Liver (tissue), 9 donors: ENCODE results near the gene PUS3. TPM values are rescaled to one million over a fixed set of nuclear protein-coding genes. Genes with fewer than 3 reads are reported as not detected.

Source experiments
- DNase-seq: peaks from one replicate; pipeline ENCODE4 v3.0.0-alpha.2; 2017; ENCODE audit warnings: low spot score
- H3K27ac ChIP-seq, 2 donors: one replicate each; pipeline ENCODE4 v1.7.0; 2013; ENCODE audit warnings: inconsistent platforms in 2 of 2, low read length in 2 of 2, control low read depth in 1 of 2, low read depth in 1 of 2, mild to moderate bottlenecking in 1 of 2
- H3K27me3 ChIP-seq, 4 donors: one replicate each; pipeline versions ENCODE4 v1.6.1 to v1.7.0; 2013; ENCODE audit warnings: low read length in 3 of 4, inconsistent platforms in 1 of 4, mild to moderate bottlenecking in 1 of 4, moderate library complexity in 1 of 4; ENCODE audit not compliant: control insufficient read depth in 4 of 4, insufficient read depth in 4 of 4
- H3K36me3 ChIP-seq, 4 donors: one replicate each; pipeline versions ENCODE4 v1.6.1 to v1.7.0; 2013; ENCODE audit warnings: low read length in 3 of 4, mild to moderate bottlenecking in 3 of 4, low read depth in 1 of 4, moderate library complexity in 1 of 4; ENCODE audit not compliant: control insufficient read depth in 4 of 4, insufficient read depth in 3 of 4
- H3K4me1 ChIP-seq, 4 donors: one replicate each; pipeline versions ENCODE4 v1.6.1 to v1.7.0; 2013; ENCODE audit warnings: low read length in 3 of 4, mild to moderate bottlenecking in 3 of 4, moderate library complexity in 1 of 4; ENCODE audit not compliant: control insufficient read depth in 4 of 4, insufficient read depth in 4 of 4
- H3K4me3 ChIP-seq, 3 donors: one replicate each; pipeline versions ENCODE4 v1.6.1 to v1.7.0; 2013; ENCODE audit warnings: low read length in 3 of 3, control low read depth in 1 of 3, low read depth in 1 of 3, mild to moderate bottlenecking in 1 of 3
- H3K9ac ChIP-seq, 2 donors: one replicate each; pipeline ENCODE4 v1.7.0; 2013; ENCODE audit warnings: low read length in 2 of 2, mild to moderate bottlenecking in 2 of 2, moderate library complexity in 2 of 2, control low read depth in 1 of 2, low read depth in 1 of 2
- H3K9me3 ChIP-seq, 4 donors: one replicate each; pipeline versions ENCODE4 v1.6.1 to v1.7.0; 2013; ENCODE audit warnings: low read length in 3 of 4; ENCODE audit not compliant: control insufficient read depth in 4 of 4
- ATF3 ChIP-seq: IDR thresholded peaks from 2 replicates; pipeline ENCODE4 v1.6.1; 2016; ENCODE audit warnings: antibody characterized with exemption
- CTCF ChIP-seq: fragments of 150-350 bp; IDR thresholded peaks from 2 replicates; pipeline ENCODE4 v1.5.1; 2017; ENCODE audit warnings: improper control_type of control experiment, low read depth, low read length; ENCODE audit not compliant: missing input control
- EGR1 ChIP-seq, 2 donors: IDR thresholded peaks; 2 replicates each; pipeline ENCODE4 v1.6.1; 2016 to 2018; ENCODE audit warnings: antibody characterized with exemption in 2 of 2, low read depth in 2 of 2
- FOXA1 ChIP-seq: IDR thresholded peaks from 2 replicates; pipeline ENCODE4 v1.6.1; 2016; ENCODE audit warnings: antibody characterized with exemption
- FOXA2 ChIP-seq: IDR thresholded peaks from 2 replicates; pipeline ENCODE4 v1.6.1; 2016; ENCODE audit warnings: antibody characterized with exemption
- GABPA ChIP-seq, 2 donors: IDR thresholded peaks in 1 of 2; conservative IDR thresholded peaks in 1 of 2; 2 replicates each; pipeline ENCODE4 v1.6.1; 2016; ENCODE audit warnings: antibody characterized with exemption in 2 of 2, mild to moderate bottlenecking in 1 of 2, moderate library complexity in 1 of 2
- HNF4A ChIP-seq, 2 donors: conservative IDR thresholded peaks; 2 replicates each; pipeline ENCODE4 v1.6.1; 2016; ENCODE audit warnings: antibody characterized with exemption in 2 of 2, mild to moderate bottlenecking in 2 of 2
- HNF4G ChIP-seq: IDR thresholded peaks from 2 replicates; pipeline ENCODE4 v1.6.1; 2016; ENCODE audit warnings: antibody characterized with exemption
- JUND ChIP-seq, 2 donors: IDR thresholded peaks; 2 replicates each; pipeline ENCODE4 v1.6.1; 2016; ENCODE audit warnings: antibody characterized with exemption in 2 of 2
- MAX ChIP-seq: IDR thresholded peaks from 2 replicates; pipeline ENCODE4 v1.6.1; 2016; ENCODE audit warnings: antibody characterized with exemption
- NR2F2 ChIP-seq: IDR thresholded peaks from 2 replicates; pipeline ENCODE4 v1.6.1; 2016; ENCODE audit warnings: antibody characterized with exemption
- RAD21 ChIP-seq, 2 donors: IDR thresholded peaks; 2 replicates each; pipeline ENCODE4 v1.6.1; 2016; ENCODE audit warnings: antibody characterized with exemption in 2 of 2, mild to moderate bottlenecking in 2 of 2
- RXRA ChIP-seq, 2 donors: IDR thresholded peaks; 2 replicates each; pipeline ENCODE4 v1.6.1; 2017 to 2018; ENCODE audit warnings: antibody characterized with exemption in 2 of 2, mild to moderate bottlenecking in 1 of 2
- SP1 ChIP-seq: IDR thresholded peaks from 2 replicates; pipeline ENCODE4 v1.6.1; 2018; ENCODE audit warnings: antibody characterized with exemption, mild to moderate bottlenecking
- TAF1 ChIP-seq: conservative IDR thresholded peaks from 2 replicates; pipeline ENCODE4 v1.6.1; 2016; ENCODE audit warnings: antibody characterized with exemption, mild to moderate bottlenecking
- YY1 ChIP-seq: IDR thresholded peaks from 2 replicates; pipeline ENCODE4 v1.6.1; 2016; ENCODE audit warnings: antibody characterized with exemption, mild to moderate bottlenecking
- WGBS: extraction: QIAGEN DNeasy Blood & Tissue Kit; methylation state at CpG from one replicate; pipeline ENCODE4 v1.1.7; 2013; 5-methylcytosine and 5-hydroxymethylcytosine counted together
- polyA plus RNA-seq, 2 donors: library from polyadenylated mRNA; stranded (reverse) in 1 of 2; unstranded in 1 of 2; fragments of 200-250 nt in 1 of 2; fragments of >200 nt in 1 of 2; fragmentation: Nextera tagmentation in 1 of 2; extraction: Ambion mirVana in 1 of 2; gene quantifications; one replicate each; pipeline versions ENCODE4 v1.2.1 to v1.2.3, GENCODE V29; 2013 to 2015
- total RNA-seq, 2 donors: library from RNA; depleted of rRNA; stranded (reverse); fragments of >200 nt; gene quantifications; one replicate each; pipeline ENCODE4 v1.2.3, GENCODE V29; 2014
- TF ChIP-seq, protein P1 (sequence below): IDR thresholded peaks from 2 replicates; pipeline ENCODE4 v1.6.1; 2016; ENCODE audit warnings: antibody characterized with exemption, mild to moderate bottlenecking
- TF ChIP-seq, protein P2 (sequence below): IDR thresholded peaks from 2 replicates; pipeline ENCODE4 v1.6.1; 2016; ENCODE audit warnings: antibody characterized with exemption
- donor health status: healthy.
- donor health status: healthy.
- donor health status: healthy.
- donor health status: healthy.
- donor health status: healthy.

The PUS3 gene
- total and polyA plus RNA-seq, 4 donors, result 15.5 to 22.2 (median 17.1) TPM

DNA sequence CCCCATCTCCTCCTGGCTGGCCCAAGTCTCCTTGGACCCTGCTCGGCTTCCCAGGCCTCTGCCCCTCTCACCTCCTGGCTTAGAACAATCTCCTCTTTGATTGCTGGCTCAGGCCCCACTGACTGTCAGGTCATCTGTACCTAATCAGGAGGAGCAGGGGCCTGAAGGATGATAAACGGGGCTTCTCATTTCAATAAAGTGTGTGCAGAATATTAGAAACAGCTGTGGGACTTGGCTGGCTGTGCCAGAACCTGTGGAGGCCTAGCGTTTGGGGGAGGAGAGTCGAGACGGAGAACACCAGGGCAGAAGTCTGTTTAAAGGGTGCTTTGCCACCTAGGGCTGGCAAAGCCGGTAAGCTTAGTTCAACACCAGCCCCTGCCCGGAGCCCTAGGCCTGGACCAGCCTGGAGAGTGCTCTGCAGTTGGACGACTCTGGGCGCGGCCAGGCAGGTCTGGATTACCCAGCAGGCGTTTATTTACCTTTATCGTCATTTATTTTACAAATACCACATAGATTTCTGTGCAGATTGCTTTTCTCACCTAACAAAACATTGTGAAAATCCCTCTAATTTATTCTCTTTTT, 32.7 kb upstream of the PUS3 start:
- H3K4me3 ChIP-seq, result no peak overlapping the region
- no peaks in the 10 kb centered on the region for H3K4me1 ChIP-seq
- H3K27ac ChIP-seq, result no peak overlapping the region
- peak; percentile 27 for DNase-seq
- H3K36me3 ChIP-seq, result no peaks in the 10 kb centered on the region
- WGBS, result 82% methylated on average over 12 of the region's 12 CpGs
- no peaks in the 10 kb centered on the region for H3K27me3 ChIP-seq
- TF ChIP-seq HNF4A (conservative IDR thresholded peaks at IDR 0.05), result no peak
- no peak for TF ChIP-seq MAX
- no peak for TF ChIP-seq NR2F2
- no peak for TF ChIP-seq TAF1
- TF ChIP-seq SP1, result no peak
- no peak for TF ChIP-seq FOXA1
- H3K9ac ChIP-seq, result no peak overlapping the region
- no peaks in the 10 kb centered on the region for H3K9me3 ChIP-seq

GRCh38 chr11:125935056-125935455, 32.0 kb upstream of the PUS3 start:
- Histone ChIP-seq H3K9me3 (no peaks in the 10 kb centered on the region), H3K27me3 (no peaks in the 10 kb centered on the region), H3K4me1 (no peaks in the 10 kb centered on the region), H3K9ac (no peak overlapping the region), H3K4me3 (no peak overlapping the region), H3K27ac (no peak overlapping the region), H3K36me3 (no peaks in the 10 kb centered on the region)
- no peak for DNase-seq
- TF ChIP-seq HNF4A (conservative IDR thresholded peaks at IDR 0.05) (no peak), JUND (IDR thresholded peaks at IDR 0.05) (no peak), TAF1 (no peak)
- 97% methylated on average over 2 of the region's 2 CpGs for WGBS

DNA sequence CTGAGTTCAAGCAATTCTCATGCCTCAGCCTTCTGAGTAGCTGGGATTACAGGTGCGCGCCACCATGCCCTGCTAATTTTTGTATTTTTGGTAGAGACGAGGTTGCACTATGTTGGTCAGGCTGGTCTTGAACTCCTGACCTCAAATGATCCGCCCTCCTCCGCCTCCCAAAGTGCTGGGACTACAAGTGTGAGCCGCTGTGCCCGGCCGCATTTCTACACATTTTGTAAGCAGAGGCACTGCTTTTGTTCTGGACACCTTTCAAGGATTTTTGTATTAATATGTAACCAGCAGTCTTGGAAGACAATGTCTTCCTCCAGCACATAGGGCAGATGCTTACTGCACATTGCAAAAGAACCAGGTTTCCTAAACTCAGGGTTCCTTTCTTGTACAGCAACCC, 31.5 kb upstream of the PUS3 start:
- Histone ChIP-seq H3K4me3 (no peak overlapping the region), H3K9me3 (no peaks in the 10 kb centered on the region), H3K9ac (no peak overlapping the region), H3K27ac (no peak overlapping the region), H3K27me3 (no peaks in the 10 kb centered on the region), H3K36me3 (no peaks in the 10 kb centered on the region), H3K4me1 (no peaks in the 10 kb centered on the region)
- DNase-seq, result no peak
- 96% methylated on average over 8 of the region's 8 CpGs for WGBS
- TF ChIP-seq FOXA1, result no peak
- TF ChIP-seq HNF4A (conservative IDR thresholded peaks at IDR 0.05), result no peak
- no peak for TF ChIP-seq RXRA (IDR thresholded peaks at IDR 0.05)
- no peak for TF ChIP-seq ATF3
- no peak for TF ChIP-seq FOXA2
- no peak for TF ChIP-seq SP1
- no peak for TF ChIP-seq GABPA (IDR thresholded peaks at IDR 0.05 in 1 of 2, conservative IDR thresholded peaks at IDR 0.05 in 1 of 2)
- no peak for TF ChIP-seq MAX
- TF ChIP-seq RAD21 (IDR thresholded peaks at IDR 0.05), result no peak
- no peak for TF ChIP-seq EGR1 (IDR thresholded peaks at IDR 0.05; ENCODE audit: low read depth in 2 of 2)
- no peak for TF ChIP-seq NR2F2
- TF ChIP-seq YY1, result no peak
- TF ChIP-seq HNF4G, result no peak
- TF ChIP-seq JUND (IDR thresholded peaks at IDR 0.05), result no peak
- TF ChIP-seq, protein P1, sequence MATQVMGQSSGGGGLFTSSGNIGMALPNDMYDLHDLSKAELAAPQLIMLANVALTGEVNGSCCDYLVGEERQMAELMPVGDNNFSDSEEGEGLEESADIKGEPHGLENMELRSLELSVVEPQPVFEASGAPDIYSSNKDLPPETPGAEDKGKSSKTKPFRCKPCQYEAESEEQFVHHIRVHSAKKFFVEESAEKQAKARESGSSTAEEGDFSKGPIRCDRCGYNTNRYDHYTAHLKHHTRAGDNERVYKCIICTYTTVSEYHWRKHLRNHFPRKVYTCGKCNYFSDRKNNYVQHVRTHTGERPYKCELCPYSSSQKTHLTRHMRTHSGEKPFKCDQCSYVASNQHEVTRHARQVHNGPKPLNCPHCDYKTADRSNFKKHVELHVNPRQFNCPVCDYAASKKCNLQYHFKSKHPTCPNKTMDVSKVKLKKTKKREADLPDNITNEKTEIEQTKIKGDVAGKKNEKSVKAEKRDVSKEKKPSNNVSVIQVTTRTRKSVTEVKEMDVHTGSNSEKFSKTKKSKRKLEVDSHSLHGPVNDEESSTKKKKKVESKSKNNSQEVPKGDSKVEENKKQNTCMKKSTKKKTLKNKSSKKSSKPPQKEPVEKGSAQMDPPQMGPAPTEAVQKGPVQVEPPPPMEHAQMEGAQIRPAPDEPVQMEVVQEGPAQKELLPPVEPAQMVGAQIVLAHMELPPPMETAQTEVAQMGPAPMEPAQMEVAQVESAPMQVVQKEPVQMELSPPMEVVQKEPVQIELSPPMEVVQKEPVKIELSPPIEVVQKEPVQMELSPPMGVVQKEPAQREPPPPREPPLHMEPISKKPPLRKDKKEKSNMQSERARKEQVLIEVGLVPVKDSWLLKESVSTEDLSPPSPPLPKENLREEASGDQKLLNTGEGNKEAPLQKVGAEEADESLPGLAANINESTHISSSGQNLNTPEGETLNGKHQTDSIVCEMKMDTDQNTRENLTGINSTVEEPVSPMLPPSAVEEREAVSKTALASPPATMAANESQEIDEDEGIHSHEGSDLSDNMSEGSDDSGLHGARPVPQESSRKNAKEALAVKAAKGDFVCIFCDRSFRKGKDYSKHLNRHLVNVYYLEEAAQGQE, result no peak
- TF ChIP-seq TAF1, result no peak
- TF ChIP-seq, protein P2, sequence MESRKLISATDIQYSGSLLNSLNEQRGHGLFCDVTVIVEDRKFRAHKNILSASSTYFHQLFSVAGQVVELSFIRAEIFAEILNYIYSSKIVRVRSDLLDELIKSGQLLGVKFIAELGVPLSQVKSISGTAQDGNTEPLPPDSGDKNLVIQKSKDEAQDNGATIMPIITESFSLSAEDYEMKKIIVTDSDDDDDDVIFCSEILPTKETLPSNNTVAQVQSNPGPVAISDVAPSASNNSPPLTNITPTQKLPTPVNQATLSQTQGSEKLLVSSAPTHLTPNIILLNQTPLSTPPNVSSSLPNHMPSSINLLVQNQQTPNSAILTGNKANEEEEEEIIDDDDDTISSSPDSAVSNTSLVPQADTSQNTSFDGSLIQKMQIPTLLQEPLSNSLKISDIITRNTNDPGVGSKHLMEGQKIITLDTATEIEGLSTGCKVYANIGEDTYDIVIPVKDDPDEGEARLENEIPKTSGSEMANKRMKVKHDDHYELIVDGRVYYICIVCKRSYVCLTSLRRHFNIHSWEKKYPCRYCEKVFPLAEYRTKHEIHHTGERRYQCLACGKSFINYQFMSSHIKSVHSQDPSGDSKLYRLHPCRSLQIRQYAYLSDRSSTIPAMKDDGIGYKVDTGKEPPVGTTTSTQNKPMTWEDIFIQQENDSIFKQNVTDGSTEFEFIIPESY, result no peak
- no peak for TF ChIP-seq CTCF
